DMS153 treated with DMSO at 0.1 percent for 48 hours (cell line): ENCODE data around the gene NOBOX.
A peak's percentile ranks its signal among the peaks of the same experiment; 100 is the strongest.
"Not testable (repeated sequence)": the region's sequence is repeated elsewhere in the genome, so short reads cannot be mapped to it uniquely, and the experiment has no call there.

Source experiments
- DNase-seq: peaks from one replicate; lab custom pipeline; 2025; ENCODE audit not compliant: unreplicated experiment; lab: John Stamatoyannopoulos, UW

Gene NOBOX

DNA sequence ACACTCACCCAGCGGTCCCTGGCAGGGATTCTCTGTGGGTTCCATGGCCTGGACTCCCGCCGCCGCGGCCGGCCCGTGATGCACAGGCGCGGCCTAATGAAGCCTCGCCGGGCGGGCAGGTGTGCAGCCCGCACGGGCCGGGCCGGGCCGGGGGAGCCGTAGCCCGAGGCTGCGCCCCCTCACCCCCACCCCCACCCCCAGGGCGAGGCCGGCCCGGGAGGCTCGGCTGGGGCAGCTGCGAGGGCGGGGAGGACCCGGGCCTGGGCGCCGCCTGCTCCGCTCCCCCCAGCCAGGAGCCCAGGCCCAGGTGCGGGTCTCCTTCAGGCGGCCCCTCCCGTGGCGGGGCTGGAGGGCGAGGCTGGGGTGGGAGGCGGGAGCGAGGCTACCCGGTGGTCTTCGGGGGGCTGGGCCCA lies at the start of gene NOBOX:
TSS of gene NOBOX (minus strand) at position 45 of the 413 bp plus-strand sequence.
- DNase-seq = no peak

- no peak for DNase-seq
Measured at GRCh38 chr7:144452064-144452463, 48.6 kb upstream of the NOBOX start.

DNA sequence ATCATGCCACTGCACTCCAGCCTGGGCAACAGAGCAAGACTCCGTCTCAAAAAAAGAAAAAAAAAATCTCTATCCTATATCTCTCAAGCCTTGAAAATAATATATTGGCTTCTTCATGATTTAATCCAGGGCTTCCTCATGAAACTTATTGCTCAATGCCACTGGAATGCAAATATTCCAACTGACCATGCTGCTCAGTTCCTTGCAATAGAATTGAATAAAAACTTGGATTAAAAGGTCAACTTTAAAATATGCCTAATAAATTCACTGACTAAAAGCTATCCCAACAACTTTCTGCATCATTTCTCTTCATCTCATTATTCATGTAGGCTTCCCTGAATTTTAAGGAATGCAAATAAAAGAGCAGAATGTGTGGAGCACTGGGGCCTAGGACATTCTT lies 42.1 kb upstream of the NOBOX start:
- DNase-seq = no peak

- no peak for DNase-seq
Measured at GRCh38 chr7:144439717-144440205, 36.3 kb upstream of the NOBOX start.

- DNase-seq = no peak
Measured at GRCh38 chr7:144438759-144439158, 35.3 kb upstream of the NOBOX start.

DNA sequence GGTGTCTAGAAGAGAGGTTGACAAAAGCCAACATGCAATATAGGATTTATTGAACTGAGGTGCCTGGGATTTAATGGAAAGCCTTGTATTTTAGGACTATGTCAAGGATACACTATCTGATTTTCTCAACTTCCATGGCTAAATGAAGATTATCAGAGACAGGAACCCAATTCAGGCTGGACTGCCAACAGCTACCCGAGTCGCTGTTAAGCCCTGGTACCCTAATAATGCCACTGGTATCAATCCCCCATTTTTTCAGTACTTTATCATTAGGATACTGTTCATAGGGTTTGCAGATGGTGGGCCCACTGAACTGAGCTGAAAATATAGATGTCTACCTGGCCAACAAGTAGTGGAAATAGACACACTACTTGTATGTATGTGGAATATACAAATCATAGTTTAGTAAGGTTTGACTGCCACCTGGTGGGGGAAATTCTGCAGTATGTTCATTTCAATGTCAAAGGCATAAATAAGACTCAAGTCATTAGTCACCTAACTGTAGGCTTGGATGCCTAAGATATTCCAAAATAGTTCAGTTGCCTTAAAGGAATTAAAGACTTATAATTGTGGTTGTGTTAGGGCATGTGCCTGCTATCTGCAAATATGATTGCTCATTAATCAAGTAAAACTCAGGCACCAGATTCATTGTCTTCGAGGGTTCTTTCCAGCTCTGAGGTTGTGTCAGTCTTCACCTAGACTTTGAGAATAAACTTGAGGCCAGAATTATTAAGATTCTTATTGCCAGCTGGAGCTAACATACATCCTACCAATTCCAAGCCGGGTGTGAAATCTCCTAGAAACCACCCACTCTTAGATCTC lies 34.1 kb upstream of the NOBOX start:
- peak; percentile 11 for DNase-seq

- no peak for DNase-seq
Measured at GRCh38 chr7:144436500-144436899, 33.0 kb upstream of the NOBOX start.

GRCh38 chr7:144428431-144428830 lies 24.9 kb upstream of the NOBOX start:
- DNase-seq = no peak

DNA sequence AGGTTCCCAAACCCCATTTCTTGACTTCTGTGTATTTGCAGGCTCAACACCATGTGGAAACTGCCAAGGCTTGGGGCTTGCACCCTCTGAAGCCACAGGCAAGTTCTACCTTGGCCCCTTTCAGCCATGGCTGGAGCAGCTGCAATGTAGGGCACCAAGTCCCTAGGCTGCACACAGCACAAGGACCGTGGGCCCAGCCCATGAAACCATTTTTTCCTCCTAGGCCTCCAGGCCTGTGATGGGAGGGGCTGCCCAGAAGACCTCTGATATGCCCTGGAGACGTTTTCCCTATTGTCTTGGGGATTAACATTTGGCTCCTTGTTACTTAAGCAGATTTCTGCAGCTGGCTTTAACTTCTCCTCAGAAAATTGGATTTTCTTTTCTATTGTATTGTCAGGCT lies 24.0 kb upstream of the NOBOX start:
- not testable (repeated sequence) for DNase-seq

DNA sequence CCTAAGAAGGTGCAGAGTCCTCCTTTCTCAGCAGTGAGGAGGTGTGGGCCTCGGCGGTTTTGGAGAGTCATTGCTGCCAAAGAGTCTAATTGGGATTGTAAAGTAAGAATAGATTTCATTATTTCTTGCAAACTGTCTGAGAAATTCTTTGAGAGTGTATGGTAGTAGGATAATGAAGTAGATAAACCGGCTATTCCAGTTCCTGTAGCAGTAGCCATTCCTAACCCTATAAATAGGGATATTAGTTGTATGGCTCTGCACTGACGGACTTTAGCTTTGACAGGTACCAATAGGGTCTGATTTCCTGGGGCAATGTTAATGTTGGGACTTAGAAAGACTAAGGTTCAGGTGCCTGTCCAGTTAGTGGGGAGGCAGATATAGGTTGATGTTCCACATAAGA lies 15.4 kb upstream of the NOBOX start:
- not testable (repeated sequence) for DNase-seq

- no peak for DNase-seq
Measured at GRCh38 chr7:144416341-144416740, 12.8 kb upstream of the NOBOX start.

DNA sequence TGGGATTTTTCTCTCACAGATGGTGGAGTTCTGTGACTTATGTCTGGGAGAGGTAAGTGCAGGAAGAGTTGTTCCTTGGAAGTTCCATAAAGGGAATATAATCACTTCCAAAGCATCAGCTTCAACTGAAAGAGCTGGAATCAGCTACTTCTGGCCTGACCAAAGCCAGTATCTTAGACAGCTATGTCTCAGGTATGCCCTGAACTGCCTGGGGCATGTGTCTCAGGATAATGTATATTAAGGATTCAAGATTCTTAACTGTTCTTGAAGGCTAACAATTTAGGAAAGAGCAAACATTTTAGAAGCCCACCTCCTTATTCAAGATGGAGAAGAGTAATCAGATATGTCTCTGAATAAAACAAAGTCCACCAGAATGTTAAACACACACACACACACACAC lies 12.4 kb upstream of the NOBOX start:
- DNase-seq = no peak

DNA sequence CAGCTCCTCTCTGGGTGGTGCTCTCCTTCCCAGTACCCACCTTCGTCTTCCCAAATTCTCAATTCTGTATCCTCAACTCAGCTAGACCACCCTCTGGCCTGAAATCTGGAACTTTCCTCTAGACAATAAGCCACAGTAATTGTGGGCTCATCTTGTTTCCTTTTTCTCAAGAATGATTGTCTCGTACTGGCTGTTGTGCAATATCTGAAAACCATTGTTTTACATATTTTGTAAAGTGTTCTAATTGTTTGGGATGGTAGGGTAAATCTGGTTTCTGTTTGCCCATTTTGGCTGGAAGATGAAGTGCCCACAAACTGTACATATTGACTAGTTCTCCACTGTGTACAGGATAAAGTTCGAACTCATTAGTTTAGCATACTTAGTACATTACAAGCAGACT lies 11.3 kb upstream of the NOBOX start:
- no peak for DNase-seq

- DNase-seq = no peak
Measured at GRCh38 chr7:144410441-144410840, 6.9 kb upstream of the NOBOX start.

GRCh38 chr7:144408121-144408520 lies 4.6 kb upstream of the NOBOX start:
- no peak for DNase-seq

DNA sequence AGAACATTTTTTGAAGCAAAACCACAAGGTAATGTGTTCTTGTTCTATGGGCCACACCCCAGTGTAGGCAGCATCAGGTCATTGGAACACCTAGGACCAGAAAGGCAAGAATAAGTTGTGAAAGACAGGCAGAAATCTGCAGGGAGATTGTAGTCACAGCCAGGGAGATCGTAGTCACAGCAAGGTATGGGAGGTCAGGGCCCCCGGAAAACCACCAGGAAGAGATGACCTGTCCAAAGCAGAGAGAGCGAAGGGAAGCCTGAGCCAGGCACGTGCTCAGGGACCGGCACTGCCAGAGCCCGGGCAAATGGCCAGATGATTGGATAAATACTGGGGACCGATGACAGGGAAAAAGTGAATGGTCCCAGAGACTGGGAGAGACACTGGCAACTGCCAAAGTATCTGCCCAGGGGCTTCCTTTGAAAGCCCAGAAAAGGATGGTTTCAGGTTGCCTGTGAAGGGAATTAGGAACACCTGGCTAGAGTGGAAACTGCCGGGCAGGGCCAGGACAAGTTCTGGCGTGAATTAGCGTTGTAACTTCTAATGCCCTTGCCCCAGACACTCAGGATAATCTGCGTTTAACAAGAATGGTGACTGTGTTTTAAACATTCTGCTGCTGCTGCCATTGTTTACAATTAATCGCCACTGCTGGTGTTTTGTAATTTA lies 3.9 kb upstream of the NOBOX start:
- no peak for DNase-seq

DNA sequence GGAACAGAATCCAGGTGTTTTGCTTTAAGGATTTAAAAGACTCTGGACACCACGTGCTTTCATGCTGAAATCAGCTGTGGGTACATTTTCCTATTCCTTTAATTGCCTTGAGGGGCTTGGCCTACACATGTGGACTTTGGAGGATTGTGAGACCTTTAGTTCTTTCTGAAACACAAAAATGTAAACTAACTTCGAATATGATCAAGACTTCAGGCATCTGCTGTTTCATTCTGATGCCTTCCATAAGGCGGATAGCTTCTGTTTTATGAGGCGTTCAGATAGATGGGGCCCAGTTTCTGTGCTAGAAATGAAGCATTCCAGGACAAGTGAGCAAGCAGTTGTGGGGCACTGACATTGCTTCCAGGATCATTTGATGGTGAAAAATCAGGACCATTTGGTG lies 1.5 kb upstream of the NOBOX start:
- DNase-seq = no peak

- no peak for DNase-seq
Measured at GRCh38 chr7:144403102-144403501, 391 bp downstream of the NOBOX start.

- DNase-seq = no peak
Measured at GRCh38 chr7:144401490-144401889, 2.0 kb downstream of the NOBOX start.

DNA sequence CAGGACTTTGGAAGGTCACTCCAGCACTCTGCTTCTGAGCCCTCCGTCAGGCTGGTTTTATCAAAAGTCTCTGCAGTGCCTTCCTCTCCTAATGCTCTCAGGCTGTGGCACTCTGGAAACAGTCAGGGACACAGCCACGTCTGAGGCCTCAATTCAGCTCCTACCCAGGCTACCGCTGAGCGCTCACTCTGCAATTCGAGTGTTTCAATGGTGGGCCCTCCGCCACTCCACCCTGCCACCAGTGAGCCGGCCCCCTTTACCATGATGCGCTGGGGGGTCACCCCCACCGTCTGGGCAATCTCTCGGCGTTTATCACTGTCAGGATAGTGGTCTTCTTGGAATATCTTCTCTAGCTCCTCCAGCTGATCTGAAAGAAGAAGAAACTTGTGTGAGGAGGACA lies 3.5 kb downstream of the NOBOX start:
- DNase-seq = no peak

DNA sequence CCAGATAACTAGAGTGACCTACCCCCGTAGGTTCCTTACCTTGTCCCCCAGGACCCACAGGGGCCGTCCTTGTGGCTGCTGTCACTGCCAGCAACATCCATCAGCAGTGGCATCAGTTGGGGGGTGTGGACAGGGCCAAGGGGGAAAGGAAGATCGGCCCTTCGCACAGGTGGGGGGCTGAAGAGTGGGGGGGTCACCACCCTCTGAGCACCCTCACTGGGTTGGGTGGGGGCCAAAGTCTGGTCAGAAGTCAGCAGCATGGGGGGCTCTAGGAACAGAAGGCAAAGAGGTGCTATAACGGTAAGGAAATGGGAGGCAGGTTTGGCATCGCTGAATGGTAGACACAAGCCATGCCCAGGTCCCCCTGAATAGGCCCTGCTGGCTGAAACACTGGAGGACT lies 4.6 kb downstream of the NOBOX start:
- DNase-seq = no peak

DNA sequence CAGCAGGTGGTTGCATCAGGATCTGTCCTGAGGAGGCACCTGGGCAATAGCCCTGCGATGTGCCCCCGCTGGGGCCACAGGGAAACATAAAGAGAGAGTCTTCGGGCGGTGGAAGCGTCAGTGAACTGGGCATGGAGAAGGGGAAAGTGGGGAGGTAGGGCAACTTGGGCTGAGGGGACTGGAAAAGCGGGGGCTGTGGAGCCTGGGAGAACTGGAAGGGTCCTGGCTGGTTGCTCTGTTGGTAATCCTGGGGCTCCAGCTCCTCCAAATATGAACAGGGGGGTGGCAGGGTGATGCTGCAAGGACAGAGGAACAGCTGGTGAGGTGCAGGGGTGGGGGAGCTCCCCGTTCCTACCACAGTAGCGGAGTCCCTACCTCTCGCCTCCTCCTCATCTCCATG lies 5.2 kb downstream of the NOBOX start:
- DNase-seq = no peak
